Psoas muscle (tissue), 8 donors: ENCODE measurements around the gene APIP. TPM values are rescaled to one million over a fixed set of nuclear protein-coding genes. Genes with fewer than 3 reads are reported as not detected.

Experiments
- ATAC-seq, 4 donors: fragments of 200-7000 bp; cut with Tn5 transposase; one replicate each; pipeline ENCODE4 v1.9.1; 2020; ENCODE audit warnings: moderate library complexity in 3 of 4, mild to moderate bottlenecking in 2 of 4
- DNase-seq, 2 donors: peaks; one replicate each; pipeline ENCODE4 v3.0.0-alpha.2; 2020
- H3K27ac ChIP-seq: fragments of 200-600 bp; one replicate; pipeline ENCODE4 v1.8.0; 2022
- H3K27me3 ChIP-seq, 3 donors: fragments of 200-600 bp in 1 of 3; one replicate each; pipeline versions ENCODE4 v1.6.1 to v1.8.0; 2013 to 2022; ENCODE audit warnings: low read length in 2 of 3, mild to moderate bottlenecking in 2 of 3, moderate library complexity in 1 of 3; ENCODE audit not compliant: insufficient read depth in 3 of 3
- H3K36me3 ChIP-seq, 2 donors: fragments of 200-600 bp in 1 of 2; one replicate each; pipeline versions ENCODE4 v1.6.1 to v1.8.0; 2013 to 2022; ENCODE audit warnings: low read depth in 1 of 2, mild to moderate bottlenecking in 1 of 2, moderate library complexity in 1 of 2; ENCODE audit not compliant: insufficient read depth in 1 of 2
- H3K4me1 ChIP-seq: fragments of 200-600 bp; one replicate; pipeline ENCODE4 v1.8.0; 2022
- H3K4me3 ChIP-seq: fragments of 200-600 bp; one replicate; pipeline ENCODE4 v1.8.0; 2022; ENCODE audit warnings: mild to moderate bottlenecking
- H3K9me3 ChIP-seq: fragments of 200-600 bp; one replicate; pipeline ENCODE4 v1.8.0; 2022
- WGBS, 3 donors: extraction: QIAGEN DNeasy Blood & Tissue Kit; methylation state at CpG; one replicate each; pipeline versions ENCODE4 v1.1.6 to v1.1.7; 2013; 5-methylcytosine and 5-hydroxymethylcytosine counted together
- intact Hi-C, 2 donors: fragments of 100-400 bp; cut with DNase I; formaldehyde crosslinking; loops; one replicate each; pipeline versions ENCODE4 v1.11.0 to v1.14.2; 2022
- polyA plus RNA-seq, 3 donors: library from polyadenylated mRNA; stranded (reverse); fragments of 200-250 nt; gene quantifications; one replicate each; pipeline ENCODE4 v1.2.3, GENCODE V29; 2013
- total RNA-seq, 4 donors: library from RNA; stranded (reverse); fragmentation: NEBNext Ultra II Directional in 2 of 4; extraction: Animal tissue kit (Norgen Biotek cat#: 25700) in 2 of 4; gene quantifications; one replicate each; pipeline versions ENCODE4 v1.2.1 to v1.2.4, GENCODE V29; 2021 to 2023
- TF ChIP-seq, protein P1 (sequence below): fragments of 200-600 bp; IDR thresholded peaks from one replicate; pipeline ENCODE4 v1.8.0; 2022; ENCODE audit warnings: antibody characterized with exemption
- donor health status: healthy with polysubstance abuse.
- donor health status: DM: no; HTN: no; CAD: no; lungs with moderate emphysema.
- donor health status: Bipolar disorder and iron deficiency.
- donor health status: healthy.
- donor health status: DM: yes; HTN: yes; CAD: no.
- donor health status: DM: no; HTN: no; CAD: no.
- donor health status: DM: no; HTN: no; CAD: no.
- donor health status: DM: yes; HTN: yes; CAD: no.

The APIP gene
- total and polyA plus RNA-seq, 7 donors: 24.1 to 47.2 (median 40.9) TPM

- TF ChIP-seq, protein P1, sequence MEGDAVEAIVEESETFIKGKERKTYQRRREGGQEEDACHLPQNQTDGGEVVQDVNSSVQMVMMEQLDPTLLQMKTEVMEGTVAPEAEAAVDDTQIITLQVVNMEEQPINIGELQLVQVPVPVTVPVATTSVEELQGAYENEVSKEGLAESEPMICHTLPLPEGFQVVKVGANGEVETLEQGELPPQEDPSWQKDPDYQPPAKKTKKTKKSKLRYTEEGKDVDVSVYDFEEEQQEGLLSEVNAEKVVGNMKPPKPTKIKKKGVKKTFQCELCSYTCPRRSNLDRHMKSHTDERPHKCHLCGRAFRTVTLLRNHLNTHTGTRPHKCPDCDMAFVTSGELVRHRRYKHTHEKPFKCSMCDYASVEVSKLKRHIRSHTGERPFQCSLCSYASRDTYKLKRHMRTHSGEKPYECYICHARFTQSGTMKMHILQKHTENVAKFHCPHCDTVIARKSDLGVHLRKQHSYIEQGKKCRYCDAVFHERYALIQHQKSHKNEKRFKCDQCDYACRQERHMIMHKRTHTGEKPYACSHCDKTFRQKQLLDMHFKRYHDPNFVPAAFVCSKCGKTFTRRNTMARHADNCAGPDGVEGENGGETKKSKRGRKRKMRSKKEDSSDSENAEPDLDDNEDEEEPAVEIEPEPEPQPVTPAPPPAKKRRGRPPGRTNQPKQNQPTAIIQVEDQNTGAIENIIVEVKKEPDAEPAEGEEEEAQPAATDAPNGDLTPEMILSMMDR: no peak
- no peak for DNase-seq
- Histone ChIP-seq H3K27me3 (no peaks in the 10 kb centered on the region), H3K4me3 (peak overlapping the region; percentile 52), H3K27ac (peak overlapping the region; percentile 72), H3K4me1 (peaks cover 64% of the 10 kb centered on the region), H3K36me3 (no peaks in the 10 kb centered on the region), H3K9me3 (no peaks in the 10 kb centered on the region)
- ATAC-seq: peak; percentile 64 to 76 (median 71)
- intact Hi-C loops: loop anchor here in 1 of 2 donors (10.0 kb wide), 1 partner anchor 255 kb away; no protein-coding TSS in a partner anchor
- 36 to 68% (median 47%) methylated on average over 4 of the region's 4 CpGs for WGBS, 3 donors
Measured at GRCh38 chr11:34909955-34910354, 6.2 kb downstream of the APIP start.

DNA sequence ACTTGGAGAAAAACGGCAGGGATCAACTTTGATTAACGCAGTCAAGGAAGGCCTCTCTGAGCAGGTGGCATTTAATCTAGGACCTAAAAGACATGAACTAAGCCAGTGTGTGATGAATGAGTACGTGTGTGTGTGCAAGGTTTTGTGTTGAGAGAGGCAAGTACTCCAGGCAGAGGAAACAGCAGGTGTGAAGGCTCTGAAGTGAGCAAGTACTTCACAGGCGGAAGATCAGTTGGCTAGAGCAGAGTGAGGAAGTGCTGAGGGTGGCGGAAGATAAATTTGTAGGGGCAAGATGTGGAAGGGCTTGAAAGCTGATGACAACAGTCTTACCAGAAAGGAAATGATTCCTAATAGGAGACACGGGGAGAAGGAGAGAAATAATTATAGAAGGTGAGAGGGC is 6.8 kb downstream of the APIP start:
- Histone ChIP-seq H3K4me1 (peaks cover 68% of the 10 kb centered on the region), H3K27ac (peak overlapping the region; percentile 72), H3K4me3 (no peak overlapping the region), H3K27me3 (no peaks in the 10 kb centered on the region), H3K36me3 (no peaks in the 10 kb centered on the region), H3K9me3 (no peaks in the 10 kb centered on the region)
- DNase-seq: no peak
- ATAC-seq: peak; percentile 34 to 73 (median 51)
- TF ChIP-seq, protein P1: no peak
- 32 to 67% (median 36%) methylated on average over 6 of the region's 6 CpGs for WGBS, 3 donors
- intact Hi-C loops: loop anchor here in 1 of 2 donors (10.0 kb wide), 1 partner anchor 255 kb away; no protein-coding TSS in a partner anchor

DNA sequence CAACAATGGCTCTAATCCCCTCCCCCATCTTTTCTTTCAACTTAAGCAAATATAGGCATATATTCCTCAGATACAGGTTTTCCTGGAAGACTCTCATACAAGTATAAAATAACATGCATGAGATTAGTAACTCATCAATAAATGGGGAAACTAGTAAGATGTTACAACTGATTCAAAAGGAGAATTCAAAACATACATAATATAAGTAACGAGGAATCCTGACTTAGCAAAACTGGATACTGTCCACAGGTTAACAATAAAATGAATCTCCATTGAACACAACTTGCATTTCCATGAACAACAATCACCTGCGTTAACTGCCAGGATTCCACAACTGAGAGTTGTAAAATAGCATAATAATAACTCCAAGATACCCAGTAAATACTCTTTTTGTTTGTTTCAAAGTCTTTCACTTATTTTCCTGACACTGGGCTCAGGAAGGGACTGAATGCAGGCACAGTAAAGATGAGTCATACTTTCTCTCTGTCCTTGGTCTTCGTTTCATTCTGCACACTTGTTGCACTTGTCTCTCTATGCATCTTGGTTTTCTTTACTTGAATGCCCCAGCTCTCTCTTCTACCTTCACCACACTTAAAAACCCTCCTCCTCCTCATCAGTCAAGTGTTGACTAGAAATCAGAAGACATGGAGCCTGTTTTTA is 8.1 kb downstream of the APIP start:
- Histone ChIP-seq H3K27ac (peak overlapping the region; percentile 72), H3K4me1 (peaks cover 69% of the 10 kb centered on the region), H3K4me3 (peak overlapping the region; percentile 41), H3K27me3 (no peaks in the 10 kb centered on the region), H3K9me3 (no peaks in the 10 kb centered on the region), H3K36me3 (no peaks in the 10 kb centered on the region)
- ATAC-seq: peak in 2 of 4 donors; percentile 24 to 50
- intact Hi-C loops: loop anchor here in 1 of 2 donors (10.0 kb wide), 1 partner anchor 253 kb away; no protein-coding TSS in a partner anchor
- no peak for DNase-seq
- WGBS, 3 donors: 62 to 86% (median 67%) methylated on average over 3 of the region's 3 CpGs
- TF ChIP-seq, protein P1: no peak

DNA sequence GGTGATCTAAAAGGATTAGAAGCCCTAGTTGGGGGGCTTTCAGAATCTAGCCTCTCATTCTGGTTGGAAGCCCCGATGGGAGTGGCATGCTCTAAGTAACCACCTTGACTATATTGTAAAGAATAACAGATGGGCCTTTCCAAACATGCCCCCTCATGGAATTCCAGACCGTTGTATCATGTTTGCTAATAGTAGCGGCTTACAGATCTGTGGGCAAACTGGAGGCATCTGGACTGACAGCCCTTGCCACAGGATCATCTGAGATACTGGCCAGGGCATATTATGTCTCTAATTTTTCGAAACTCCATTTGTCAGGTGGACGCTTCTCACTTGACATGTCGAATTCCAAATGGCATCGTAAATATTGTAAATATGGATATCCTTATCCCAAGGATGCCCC is 10.5 kb downstream of the APIP start:
- intact Hi-C loops: loop anchor here in 1 of 2 donors (10.0 kb wide), 1 partner anchor 251 kb away; no protein-coding TSS in a partner anchor
- Histone ChIP-seq H3K36me3 (no peaks in the 10 kb centered on the region), H3K4me1 (peaks cover 64% of the 10 kb centered on the region), H3K4me3 (no peak overlapping the region), H3K27ac (peak overlapping the region; percentile 73), H3K9me3 (no peaks in the 10 kb centered on the region), H3K27me3 (no peaks in the 10 kb centered on the region)
- TF ChIP-seq, protein P1: no peak
- 39 to 85% (median 50%) methylated on average over 7 of the region's 7 CpGs for WGBS, 3 donors
- DNase-seq (no peak), ATAC-seq (peak; percentile 66 to 76 (median 74))
